Cardiac muscle cell (in vitro differentiated cells and primary cell): ENCODE results near the gene SPACA9. TPM values are rescaled to one million over a fixed set of nuclear protein-coding genes. Genes with fewer than 3 reads are reported as not detected.

Source experiments
- DNase-seq, 2 donors: peaks; one replicate each; pipeline versions ENCODE4 v3.0.0 to v3.0.0-alpha.2; 2010 to 2017; ENCODE audit warnings: low read depth in 1 of 2, low spot score in 1 of 2
- H3K27ac ChIP-seq: fragments of 200-600 bp; sonication (generic); 2 replicates; pipeline ENCODE4 v1.5.1; 2016
- H3K27me3 ChIP-seq: fragments of 200-600 bp; sonication (generic); 2 replicates; pipeline ENCODE4 v1.6.0; 2016; ENCODE audit warnings: control low read depth
- H3K36me3 ChIP-seq: fragments of 200-600 bp; sonication (generic); 2 replicates; pipeline ENCODE4 v1.5.1; 2016; ENCODE audit warnings: control low read depth
- H3K4me1 ChIP-seq: fragments of 200-600 bp; sonication (generic); 2 replicates; pipeline ENCODE4 v1.8.1; 2017; ENCODE audit warnings: low read depth, mild to moderate bottlenecking, mixed run types
- H3K4me3 ChIP-seq: fragments of 200-600 bp; sonication (generic); 2 replicates; pipeline ENCODE4 v1.5.1; 2016; ENCODE audit warnings: mild to moderate bottlenecking
- H3K9me3 ChIP-seq: fragments of 200-600 bp; sonication (generic); 2 replicates; pipeline ENCODE4 v1.5.1; 2017; ENCODE audit warnings: low read depth, mild to moderate bottlenecking, control low read depth
- CTCF ChIP-seq: IDR thresholded peaks from 2 replicates; pipeline ENCODE4 v1.5.1; 2012; ENCODE audit warnings: low read depth, mild to moderate bottlenecking, low read length
- polyA plus RNA-seq: library from polyadenylated mRNA; unstranded; fragments of >200 nt; fragmentation: Nextera tagmentation; extraction: Ambion mirVana; gene quantifications from 2 replicates; pipeline ENCODE4 v1.2.1, GENCODE V29; 2016
- total RNA-seq: library from RNA; depleted of rRNA; stranded (reverse); fragments of >200 nt; gene quantifications from 2 replicates; pipeline ENCODE4 v1.2.3, GENCODE V29; 2016

The SPACA9 gene
- total and polyA plus RNA-seq, 2 experiments from 2014 or later: 6.4 to 13.2 TPM

- Histone ChIP-seq H3K36me3 (no peaks in the 10 kb centered on the region), H3K9me3 (no peaks in the 10 kb centered on the region), H3K4me1 (no peaks in the 10 kb centered on the region), H3K27me3 (no peaks in the 10 kb centered on the region), H3K4me3 (no peak overlapping the region), H3K27ac (no peak overlapping the region)
- TF ChIP-seq CTCF: no peak
- no peak for DNase-seq
These were observed 40.4 kb upstream of the SPACA9 start for GRCh38 chr9:132838291-132838690.

DNA sequence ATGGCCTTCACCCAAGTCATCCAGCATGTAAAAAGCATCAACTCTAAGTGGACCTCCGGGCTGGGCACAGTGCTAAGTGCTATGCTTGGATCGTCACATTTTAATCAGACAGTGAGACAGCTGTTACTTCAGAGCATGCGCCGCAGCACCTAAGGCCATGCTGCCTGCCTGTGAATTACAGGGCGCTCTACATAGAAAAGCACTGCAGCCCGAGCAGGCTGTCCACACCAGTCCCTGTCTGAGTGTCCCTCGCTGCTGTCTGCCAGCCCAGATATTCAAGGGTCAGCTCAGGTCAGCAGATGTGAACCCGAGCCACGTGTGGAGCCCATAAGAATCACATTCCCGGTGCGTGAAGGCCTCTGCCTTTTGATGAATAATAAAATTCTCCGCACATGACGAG is 37.7 kb upstream of the SPACA9 start:
- no peaks in the 10 kb centered on the region for H3K27me3 ChIP-seq
- H3K9me3 ChIP-seq: no peaks in the 10 kb centered on the region
- no peaks in the 10 kb centered on the region for H3K4me1 ChIP-seq
- H3K4me3 ChIP-seq: no peak overlapping the region
- no peak for TF ChIP-seq CTCF
- no peak overlapping the region for H3K27ac ChIP-seq
- no peaks in the 10 kb centered on the region for H3K36me3 ChIP-seq
- DNase-seq: no peak

- no peak for TF ChIP-seq CTCF
- Histone ChIP-seq H3K4me3 (no peak overlapping the region), H3K4me1 (no peaks in the 10 kb centered on the region), H3K27me3 (no peaks in the 10 kb centered on the region), H3K27ac (no peak overlapping the region), H3K9me3 (no peaks in the 10 kb centered on the region), H3K36me3 (no peaks in the 10 kb centered on the region)
- no peak for DNase-seq
These were observed 36.3 kb upstream of the SPACA9 start for GRCh38 chr9:132842124-132843044.

- no peak overlapping the region for H3K27ac ChIP-seq
- no peak for TF ChIP-seq CTCF
- no peaks in the 10 kb centered on the region for H3K4me1 ChIP-seq
These were observed 32.4 kb upstream of the SPACA9 start for GRCh38 chr9:132846109-132846917.

DNA sequence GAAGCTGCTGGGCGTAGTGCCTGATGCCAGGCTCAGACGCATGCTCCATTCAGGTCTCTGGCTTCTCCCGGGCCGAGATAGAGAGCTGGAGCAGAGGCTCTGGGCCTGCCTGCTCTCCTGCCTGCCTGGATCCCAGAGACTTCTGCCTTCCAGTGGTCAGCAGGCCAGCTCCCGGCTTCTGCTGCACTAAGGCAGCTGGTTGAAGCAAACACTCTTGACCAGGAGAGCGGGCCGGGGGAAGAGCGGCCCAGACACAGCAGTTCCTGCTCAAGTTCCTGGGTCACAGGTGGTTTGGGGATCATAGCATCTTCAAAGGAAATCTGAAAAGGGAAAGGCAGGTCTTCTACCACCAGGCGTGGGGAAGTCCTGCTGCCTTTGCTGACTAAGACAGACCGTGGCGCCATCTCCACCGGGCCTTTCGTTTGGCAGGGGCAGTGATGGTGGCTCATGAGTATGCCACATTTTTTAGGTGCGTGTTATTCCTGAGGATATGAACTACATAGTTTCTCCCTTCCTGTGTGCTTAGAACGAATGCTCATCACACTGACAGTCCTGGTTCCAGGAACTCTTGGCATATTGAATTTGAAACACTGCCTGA is 31.7 kb upstream of the SPACA9 start:
- Histone ChIP-seq H3K27me3 (no peaks in the 10 kb centered on the region), H3K4me3 (no peak overlapping the region), H3K36me3 (no peaks in the 10 kb centered on the region), H3K27ac (no peak overlapping the region), H3K9me3 (no peaks in the 10 kb centered on the region), H3K4me1 (no peaks in the 10 kb centered on the region)
- no peak for TF ChIP-seq CTCF
- no peak for DNase-seq

More at GRCh38 chr9:132846109-132846917, 32.4 kb upstream of the SPACA9 start:
- no peaks in the 10 kb centered on the region for H3K9me3 ChIP-seq
- no peaks in the 10 kb centered on the region for H3K36me3 ChIP-seq
- DNase-seq: no peak
- no peak overlapping the region for H3K4me3 ChIP-seq
- H3K27me3 ChIP-seq: no peaks in the 10 kb centered on the region
